HEK293 (cell line): ENCODE results near the gene ATP11C.
"Not testable (repeated sequence)": the region's sequence is repeated elsewhere in the genome, so short reads cannot be mapped to it uniquely, and the experiment has no call there.

Experiments used
- CTCF ChIA-PET: fragments of 350-600 bp; formaldehyde crosslinking; extraction: SDS; loops from one replicate; lab custom pipeline; 2021; ENCODE audit warnings: antibody characterized with exemption; lab: Yijun Ruan, JAX
- POLR2A ChIA-PET: fragments of 300-600 bp; formaldehyde crosslinking; extraction: SDS; loops from one replicate; lab custom pipeline; 2020; ENCODE audit warnings: antibody characterized with exemption, inconsistent platforms; lab: Yijun Ruan, JAX
- H3K27ac ChIP-seq: fragments of 200-500 bp; sonication (Bioruptor generic); 2 replicates; pipeline ENCODE4 v1.5.1; 2014; ENCODE audit warnings: low read depth, low read length, control low read depth, inconsistent platforms; ENCODE audit errors: extremely low read depth
- H3K36me3 ChIP-seq, 2 experiments: fragments of 200-500 bp in 1 of 2; sonication (Bioruptor generic) in 1 of 2; 1 replicate in 1 of 2; 2 replicates in 1 of 2; pipeline ENCODE4 v1.5.1; 2014 to 2017; ENCODE audit warnings: inconsistent platforms in 2 of 2, low read length in 2 of 2; ENCODE audit not compliant: control insufficient read depth in 2 of 2, insufficient read depth in 1 of 2
- H3K4me1 ChIP-seq: fragments of 200-500 bp; sonication (Bioruptor generic); 2 replicates; pipeline ENCODE4 v1.5.1; 2014; ENCODE audit warnings: mild to moderate bottlenecking, low read length, inconsistent platforms; ENCODE audit not compliant: control insufficient read depth, insufficient read depth
- H3K4me3 ChIP-seq: 2 replicates; pipeline ENCODE4 v1.5.1; 2011; ENCODE audit warnings: low read depth, mild to moderate bottlenecking, control low read depth, low read length, moderate library complexity
- H3K9me3 ChIP-seq: fragments of 200-500 bp; sonication (Bioruptor generic); 2 replicates; pipeline ENCODE4 v1.5.1; 2014; ENCODE audit warnings: low read depth, low read length, inconsistent platforms; ENCODE audit not compliant: control insufficient read depth, insufficient read depth
- BCL6B ChIP-seq: fragments of 450-650 bp; formaldehyde crosslinking; IDR thresholded peaks from 2 replicates; pipeline ENCODE4 v1.5.1; 2017; ENCODE audit warnings: missing biosample characterization, missing genetic modification characterization
- FEZF1 ChIP-seq: fragments of 450-650 bp; formaldehyde crosslinking; IDR thresholded peaks from 2 replicates; pipeline ENCODE4 v1.5.1; 2016; ENCODE audit warnings: missing biosample characterization, missing genetic modification characterization
- OVOL3 ChIP-seq: fragments of 450-650 bp; formaldehyde crosslinking; IDR thresholded peaks from 2 replicates; pipeline ENCODE4 v1.5.1; 2016; ENCODE audit warnings: missing biosample characterization, missing genetic modification characterization
- PRDM10 ChIP-seq: fragments of 450-650 bp; formaldehyde crosslinking; IDR thresholded peaks from 2 replicates; pipeline ENCODE4 v1.5.1; 2016; ENCODE audit warnings: missing biosample characterization, missing genetic modification characterization
- PRDM6 ChIP-seq: fragments of 450-650 bp; formaldehyde crosslinking; IDR thresholded peaks from 2 replicates; pipeline ENCODE4 v1.5.1; 2017; ENCODE audit warnings: missing biosample characterization, missing genetic modification characterization
- ZBTB17 ChIP-seq: fragments of 450-650 bp; formaldehyde crosslinking; IDR thresholded peaks from 2 replicates; pipeline ENCODE4 v1.5.1; 2016; ENCODE audit warnings: missing biosample characterization, missing genetic modification characterization
- ZBTB44 ChIP-seq: fragments of 450-650 bp; IDR thresholded peaks from 2 replicates; pipeline ENCODE4 v1.5.1; 2018; ENCODE audit warnings: missing biosample characterization, mild to moderate bottlenecking, missing genetic modification characterization
- ZBTB48 ChIP-seq: fragments of 450-650 bp; formaldehyde crosslinking; IDR thresholded peaks from 2 replicates; pipeline ENCODE4 v1.5.1; 2016; ENCODE audit warnings: missing biosample characterization, missing genetic modification characterization
- ZNF114 ChIP-seq: fragments of 450-650 bp; formaldehyde crosslinking; IDR thresholded peaks from 2 replicates; pipeline ENCODE4 v1.5.0; 2017; ENCODE audit warnings: missing biosample characterization, missing genetic modification characterization
- ZNF148 ChIP-seq: fragments of 450-650 bp; formaldehyde crosslinking; IDR thresholded peaks from 2 replicates; pipeline ENCODE4 v1.5.0; 2017; ENCODE audit warnings: missing biosample characterization, missing genetic modification characterization, borderline replicate concordance
- ZNF157 ChIP-seq: fragments of 450-650 bp; formaldehyde crosslinking; IDR thresholded peaks from 2 replicates; pipeline ENCODE4 v1.5.1; 2016; ENCODE audit warnings: missing biosample characterization, missing genetic modification characterization
- ZNF426 ChIP-seq: fragments of 450-650 bp; formaldehyde crosslinking; IDR thresholded peaks from 2 replicates; pipeline ENCODE4 v1.5.1; 2017; ENCODE audit warnings: missing biosample characterization, missing genetic modification characterization, mild to moderate bottlenecking, inconsistent platforms, moderate library complexity
- ZNF629 ChIP-seq: fragments of 450-650 bp; formaldehyde crosslinking; IDR thresholded peaks from 2 replicates; pipeline ENCODE4 v1.5.1; 2017; ENCODE audit warnings: missing biosample characterization, missing genetic modification characterization
- ZNF830 ChIP-seq: fragments of 450-650 bp; IDR thresholded peaks from 2 replicates; pipeline ENCODE4 v1.5.0; 2018; ENCODE audit warnings: missing biosample characterization, missing genetic modification characterization, low read depth, mild to moderate bottlenecking, moderate library complexity
- ZNF843 ChIP-seq: fragments of 450-650 bp; formaldehyde crosslinking; IDR thresholded peaks from 2 replicates; pipeline ENCODE4 v1.5.1; 2016; ENCODE audit warnings: missing biosample characterization, missing genetic modification characterization
- ZXDB ChIP-seq: fragments of 450-650 bp; formaldehyde crosslinking; IDR thresholded peaks from 2 replicates; pipeline ENCODE4 v1.5.1; 2016; ENCODE audit warnings: missing biosample characterization, missing genetic modification characterization

ATP11C gene

GRCh38 chrX:139836335-139836734 is 96.5 kb downstream of the ATP11C start:
- CTCF ChIA-PET, POLR2A ChIA-PET, H3K27ac ChIP-seq, H3K4me3 ChIP-seq, H3K9me3 ChIP-seq, H3K36me3 ChIP-seq: not testable (repeated sequence)
- TF ChIP-seq PRDM10 (tag by site-specific recombination): 0 out of 2 replicates have a peak, but pooled peaks have one; percentile 17
- H3K4me1 ChIP-seq: peaks cover 29% of the 10 kb centered on the region

- ChIA-PET CTCF (no interaction called here), POLR2A (no interaction called here)
- no peak overlapping the region for H3K4me3 ChIP-seq
- no peak overlapping the region for H3K27ac ChIP-seq
- no peaks in the 10 kb centered on the region for H3K36me3 ChIP-seq
- peaks cover 35% of the 10 kb centered on the region for H3K4me1 ChIP-seq
- TF ChIP-seq ZBTB44 (tag by site-specific recombination): no peak
- no peak for TF ChIP-seq ZNF157 (tag by site-specific recombination)
- TF ChIP-seq ZBTB48 (tag by site-specific recombination): no peak
- no peak for TF ChIP-seq ZNF830 (tag by site-specific recombination)
- no peak for TF ChIP-seq ZNF148 (tag by site-specific recombination)
- no peaks in the 10 kb centered on the region for H3K9me3 ChIP-seq
Measured at GRCh38 chrX:139834879-139835278, 98.0 kb downstream of the ATP11C start.

- CTCF ChIA-PET: interaction anchor here (0.6 to 0.9 kb wide), 2 partner anchors 9 to 11 kb away, joined by 3 to 5 read pairs; no protein-coding TSS in a partner anchor
- H3K4me1 ChIP-seq: peaks cover 46% of the 10 kb centered on the region
- no peak overlapping the region for H3K4me3 ChIP-seq
- TF ChIP-seq ZXDB (tag by site-specific recombination) (peak; percentile 68), ZNF114 (tag by site-specific recombination) (no peak), ZNF629 (tag by site-specific recombination) (peak; percentile 33; the same call in 1 of the 2 replicates), OVOL3 (tag by site-specific recombination) (peak; percentile 43; the same call in 1 of the 2 replicates), ZNF426 (tag by site-specific recombination) (no peak), PRDM6 (tag by site-specific recombination) (peak; percentile 97), FEZF1 (tag by site-specific recombination) (peak; percentile 66), ZNF830 (tag by site-specific recombination) (0 out of 2 replicates have a peak, but pooled peaks have one; percentile 20), ZNF843 (tag by site-specific recombination) (peak; percentile 84), ZBTB17 (tag by site-specific recombination) (no peak), BCL6B (tag by site-specific recombination) (peak; percentile 82)
Measured at GRCh38 chrX:139832718-139833309, 100.0 kb downstream of the ATP11C start.

More at GRCh38 chrX:139832718-139833309, 100.0 kb downstream of the ATP11C start:
- Histone ChIP-seq H3K27ac (peak overlapping the region; percentile 44), H3K9me3 (no peaks in the 10 kb centered on the region), H3K36me3 (no peaks in the 10 kb centered on the region)
- POLR2A ChIA-PET: interaction anchor here (1.2 kb wide), 1 partner anchor 11 kb away, joined by 3 read pairs; no protein-coding TSS in a partner anchor
